ENCODE data around the gene TANGO6.

Gene TANGO6

DNA sequence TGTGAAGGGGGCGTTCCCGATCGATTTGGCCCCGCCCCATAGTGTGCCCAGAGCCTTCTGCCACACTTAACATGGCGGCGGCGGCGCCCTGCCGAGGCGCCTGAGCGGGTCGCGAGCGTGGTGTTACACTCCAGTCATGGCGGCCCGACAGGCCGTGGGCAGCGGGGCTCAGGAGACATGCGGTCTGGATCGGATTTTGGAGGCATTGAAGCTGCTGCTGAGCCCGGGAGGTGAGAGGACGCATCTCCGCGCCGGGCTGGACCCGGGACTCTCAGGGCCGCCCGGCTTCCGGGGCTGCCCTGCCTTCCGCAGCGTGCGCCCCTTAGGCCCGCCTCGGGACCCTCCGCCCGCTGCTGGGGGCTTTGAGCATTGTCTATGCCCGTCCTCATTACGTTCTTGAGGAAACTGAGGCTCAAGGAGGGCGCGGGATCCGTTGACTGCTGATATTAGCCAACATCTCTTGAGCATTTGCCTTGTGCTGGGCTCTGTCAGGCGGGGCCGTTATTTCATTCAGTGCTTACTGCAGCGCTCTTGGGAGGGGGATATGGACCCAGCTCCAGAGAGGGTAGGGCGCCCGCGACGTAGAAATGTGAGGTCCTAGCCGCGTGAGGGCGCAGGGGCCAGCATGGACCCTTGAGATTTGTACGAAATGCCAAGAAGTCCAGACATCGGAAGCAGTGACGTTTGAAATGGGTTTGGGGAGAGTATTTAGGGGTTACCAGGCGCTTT lies at the start of gene TANGO6:
TANGO6 (plus strand) TSS at position 50 of the 729 bp plus-strand sequence; CDS start at position 137, 87 bp downstream.
- no peak for TF ChIP-seq CTCF (IDR thresholded peaks at IDR 0.05)
- Histone ChIP-seq H3K4me1 (ENCODE audit: control insufficient read depth in 1 of 2, insufficient read depth in 1 of 2, low read depth in 1 of 2, low read length in 1 of 2) (peaks cover 11 to 19% of the 10 kb centered on the region in 2 experiments), H3K9me3 (no peaks in the 10 kb centered on the region), H3K27me3 (peaks cover 6% of the 10 kb centered on the region), H3K36me3 (no peaks in the 10 kb centered on the region), H3K27ac (peak within 1 kb of the TSS; percentile 13), H3K4me3 (ENCODE audit: low read depth in 1 of 2, low read length in 1 of 2) (peak within 1 kb of the TSS; percentile 71 to 77)

- H3K27ac ChIP-seq: no peak overlapping the region
- no peak overlapping the region for H3K4me3 ChIP-seq (ENCODE audit: low read depth in 1 of 2, low read length in 1 of 2)
- peaks cover 1 to 2% of the 10 kb centered on the region in 2 experiments for H3K4me1 ChIP-seq (ENCODE audit: control insufficient read depth in 1 of 2, insufficient read depth in 1 of 2, low read depth in 1 of 2, low read length in 1 of 2)
- H3K27me3 ChIP-seq: no peaks in the 10 kb centered on the region
- H3K9me3 ChIP-seq: no peaks in the 10 kb centered on the region
- TF ChIP-seq CTCF (IDR thresholded peaks at IDR 0.05): no peak
- H3K36me3 ChIP-seq: no peaks in the 10 kb centered on the region
Observed at GRCh38 chr16:68798398-68798797, 44.9 kb upstream of the TANGO6 start.

GRCh38 chr16:68800257-68800875 lies 43.0 kb upstream of the TANGO6 start:
- Histone ChIP-seq H3K36me3 (no peaks in the 10 kb centered on the region), H3K4me3 (ENCODE audit: low read depth in 1 of 2, low read length in 1 of 2) (no peak overlapping the region), H3K27ac (no peak overlapping the region), H3K9me3 (no peaks in the 10 kb centered on the region), H3K27me3 (no peaks in the 10 kb centered on the region), H3K4me1 (ENCODE audit: control insufficient read depth in 1 of 2, insufficient read depth in 1 of 2, low read depth in 1 of 2, low read length in 1 of 2) (no peaks in the 10 kb centered on the region)
- no peak for TF ChIP-seq CTCF (IDR thresholded peaks at IDR 0.05)

DNA sequence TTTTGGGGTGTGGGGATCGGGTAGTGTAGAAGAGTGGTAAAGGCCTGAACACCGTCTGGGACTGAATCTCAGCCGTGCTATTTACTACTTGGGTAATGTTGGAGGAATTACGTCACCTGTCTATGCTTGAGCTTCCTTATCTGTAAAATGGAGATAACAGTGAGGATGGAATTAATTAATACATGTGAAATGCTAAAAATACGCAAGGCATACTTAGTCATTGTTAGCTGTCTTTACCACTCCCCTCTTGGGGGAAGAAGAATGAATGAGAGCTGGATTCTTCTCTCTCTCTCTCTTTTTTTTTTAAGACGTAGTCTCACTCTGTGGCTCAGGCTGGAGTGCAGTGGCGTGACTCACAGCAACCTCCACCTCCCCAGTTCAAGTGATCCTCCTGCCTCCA lies 41.1 kb upstream of the TANGO6 start:
- H3K4me1 ChIP-seq (ENCODE audit: control insufficient read depth in 1 of 2, insufficient read depth in 1 of 2, low read depth in 1 of 2, low read length in 1 of 2): no peaks in the 10 kb centered on the region
- no peak for TF ChIP-seq CTCF (IDR thresholded peaks at IDR 0.05)
- H3K4me3 ChIP-seq (ENCODE audit: low read depth in 1 of 2, low read length in 1 of 2): no peak overlapping the region
- no peaks in the 10 kb centered on the region for H3K27me3 ChIP-seq
- no peak overlapping the region for H3K27ac ChIP-seq
- H3K9me3 ChIP-seq: no peaks in the 10 kb centered on the region
- H3K36me3 ChIP-seq: no peaks in the 10 kb centered on the region

GRCh38 chr16:68806422-68806821 lies 36.9 kb upstream of the TANGO6 start:
- Histone ChIP-seq H3K4me3 (ENCODE audit: low read depth in 1 of 2, low read length in 1 of 2) (no peak overlapping the region), H3K27me3 (no peaks in the 10 kb centered on the region), H3K9me3 (no peaks in the 10 kb centered on the region), H3K27ac (no peak overlapping the region), H3K36me3 (no peaks in the 10 kb centered on the region), H3K4me1 (ENCODE audit: control insufficient read depth in 1 of 2, insufficient read depth in 1 of 2, low read depth in 1 of 2, low read length in 1 of 2) (no peaks in the 10 kb centered on the region)
- TF ChIP-seq CTCF (IDR thresholded peaks at IDR 0.05): no peak
